ENCODE measurements around the gene SLC29A4. TPM values are rescaled to one million over a fixed set of nuclear protein-coding genes. Genes with fewer than 3 reads are reported as not detected.
"Not testable (repeated sequence)": the region's sequence is repeated elsewhere in the genome, so short reads cannot be mapped to it uniquely, and the experiment has no call there.

SLC29A4 gene
- total RNA-seq, 1 donor from 2014 or later: 7.3 TPM

GRCh38 chr7:5238500-5238899, 44.2 kb upstream of the SLC29A4 start:
- Mint-ChIP-seq H3K4me1 (peaks cover 29% of the 10 kb centered on the region), H3K27me3 (ENCODE audit: insufficient read depth, low read depth) (peaks cover 9% of the 10 kb centered on the region), H3K4me3 (no peak overlapping the region), H3K9me3 (no peaks in the 10 kb centered on the region), H3K36me3 (no peaks in the 10 kb centered on the region), H3K27ac (no peak overlapping the region)
- peaks cover 27% of the 10 kb centered on the region for H3K27me3 ChIP-seq
- H3K4me3 ChIP-seq: no peak overlapping the region
- H2AFZ ChIP-seq (replicated peaks): no peak overlapping the region
- no peak for DNase-seq (ENCODE audit: low spot score)
- H3K27ac ChIP-seq: no peak overlapping the region
- H3K79me2 ChIP-seq (ENCODE audit: low read depth): no peaks in the 10 kb centered on the region
- H3K4me2 ChIP-seq: no peak overlapping the region
- H3F3A ChIP-seq (ENCODE audit: low read depth): no peaks in the 10 kb centered on the region
- peaks cover 2% of the 10 kb centered on the region for H4K20me1 ChIP-seq (ENCODE audit: low read depth)
- no peaks in the 10 kb centered on the region for H3K36me3 ChIP-seq
- no peak overlapping the region for H3K9ac ChIP-seq
- TF ChIP-seq EZH2phosphoT487 (IDR thresholded peaks at IDR 0.05) (no peak), EZH2 (IDR thresholded peaks at IDR 0.05) (no peak)
- TF ChIP-seq, protein P1, sequence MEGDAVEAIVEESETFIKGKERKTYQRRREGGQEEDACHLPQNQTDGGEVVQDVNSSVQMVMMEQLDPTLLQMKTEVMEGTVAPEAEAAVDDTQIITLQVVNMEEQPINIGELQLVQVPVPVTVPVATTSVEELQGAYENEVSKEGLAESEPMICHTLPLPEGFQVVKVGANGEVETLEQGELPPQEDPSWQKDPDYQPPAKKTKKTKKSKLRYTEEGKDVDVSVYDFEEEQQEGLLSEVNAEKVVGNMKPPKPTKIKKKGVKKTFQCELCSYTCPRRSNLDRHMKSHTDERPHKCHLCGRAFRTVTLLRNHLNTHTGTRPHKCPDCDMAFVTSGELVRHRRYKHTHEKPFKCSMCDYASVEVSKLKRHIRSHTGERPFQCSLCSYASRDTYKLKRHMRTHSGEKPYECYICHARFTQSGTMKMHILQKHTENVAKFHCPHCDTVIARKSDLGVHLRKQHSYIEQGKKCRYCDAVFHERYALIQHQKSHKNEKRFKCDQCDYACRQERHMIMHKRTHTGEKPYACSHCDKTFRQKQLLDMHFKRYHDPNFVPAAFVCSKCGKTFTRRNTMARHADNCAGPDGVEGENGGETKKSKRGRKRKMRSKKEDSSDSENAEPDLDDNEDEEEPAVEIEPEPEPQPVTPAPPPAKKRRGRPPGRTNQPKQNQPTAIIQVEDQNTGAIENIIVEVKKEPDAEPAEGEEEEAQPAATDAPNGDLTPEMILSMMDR (IDR thresholded peaks at IDR 0.05): no peak
- no peaks in the 10 kb centered on the region for H3K9me3 ChIP-seq (ENCODE audit: low read depth)
- peaks cover under 1% of the 10 kb centered on the region for H3K4me1 ChIP-seq

DNA sequence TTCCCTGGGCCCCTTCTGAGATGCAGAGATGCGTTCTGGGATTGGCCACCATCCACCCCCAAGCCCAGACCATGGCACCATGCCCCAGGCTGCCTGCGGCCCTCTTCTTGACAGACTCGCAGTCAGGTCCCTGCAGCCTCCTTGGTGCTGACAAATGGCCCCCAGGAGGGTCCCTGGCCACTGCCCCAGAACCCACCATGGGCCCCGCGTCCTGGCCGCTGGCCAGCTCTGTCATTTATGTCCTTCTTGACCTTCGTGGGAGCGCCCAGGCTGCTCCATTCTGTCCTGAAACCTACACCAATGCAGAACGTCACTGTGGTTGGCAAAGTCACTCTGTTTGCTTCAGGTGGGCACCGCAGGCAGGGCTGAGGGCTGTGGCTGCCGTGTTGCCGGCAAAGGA, 39.5 kb upstream of the SLC29A4 start:
- Histone ChIP-seq H3K4me3 (no peak overlapping the region), H3K36me3 (no peaks in the 10 kb centered on the region), H3K79me2 (ENCODE audit: low read depth) (no peaks in the 10 kb centered on the region), H3K4me1 (no peaks in the 10 kb centered on the region), H3K27ac (no peak overlapping the region), H4K20me1 (ENCODE audit: low read depth) (no peaks in the 10 kb centered on the region), H3K9me3 (ENCODE audit: low read depth) (no peaks in the 10 kb centered on the region), H3K27me3 (peaks cover 27% of the 10 kb centered on the region), H3K4me2 (no peak overlapping the region), H3F3A (ENCODE audit: low read depth) (no peaks in the 10 kb centered on the region), H2AFZ (replicated peaks) (no peak overlapping the region), H3K9ac (no peak overlapping the region)
- no peak for DNase-seq (ENCODE audit: low spot score)
- no peak overlapping the region for H3K27ac Mint-ChIP-seq
- TF ChIP-seq EZH2phosphoT487 (IDR thresholded peaks at IDR 0.05) (no peak), EZH2 (IDR thresholded peaks at IDR 0.05) (no peak)
- TF ChIP-seq, protein P1 (IDR thresholded peaks at IDR 0.05): no peak
- H3K27me3 Mint-ChIP-seq (ENCODE audit: insufficient read depth, low read depth): peaks cover 11% of the 10 kb centered on the region
- peaks cover 23% of the 10 kb centered on the region for H3K4me1 Mint-ChIP-seq
- H3K9me3 Mint-ChIP-seq: peaks cover 2% of the 10 kb centered on the region
- no peaks in the 10 kb centered on the region for H3K36me3 Mint-ChIP-seq
- H3K4me3 Mint-ChIP-seq: no peak overlapping the region

DNA sequence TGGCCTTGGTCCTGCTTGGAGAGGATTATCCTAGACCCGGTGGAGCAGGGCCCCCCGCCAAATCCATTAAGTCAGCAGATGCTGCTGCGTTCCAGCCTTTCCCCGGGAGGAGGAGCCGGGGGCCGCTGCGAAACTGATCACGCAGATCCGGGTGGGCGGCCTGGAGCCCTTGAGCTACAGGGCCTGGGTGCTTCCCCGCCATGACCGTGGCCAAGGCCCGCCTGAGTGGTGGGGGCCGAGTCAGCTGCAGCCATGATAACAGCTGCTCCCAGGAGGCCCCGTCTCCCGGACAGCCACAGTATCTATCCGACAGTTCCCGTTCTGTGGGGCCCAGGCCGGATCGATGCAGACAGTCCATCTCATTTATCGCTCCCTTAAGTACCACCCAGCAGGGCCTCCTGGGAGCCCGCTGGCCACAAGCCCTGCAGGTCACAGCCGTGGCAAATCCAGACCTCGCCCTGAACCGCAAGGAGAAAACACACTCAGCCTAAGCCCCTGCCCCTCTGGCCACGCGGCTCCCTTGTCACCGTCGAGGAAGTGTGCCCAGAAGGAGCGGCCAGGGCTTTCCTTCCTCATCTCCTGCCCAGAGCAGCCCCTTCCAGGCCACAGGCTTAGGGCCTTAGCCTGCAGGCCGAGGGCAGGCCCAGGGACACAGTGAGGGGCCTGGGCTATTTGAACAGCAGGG, 34.4 kb upstream of the SLC29A4 start:
- H3K9me3 Mint-ChIP-seq: peaks cover 2% of the 10 kb centered on the region
- H3K36me3 Mint-ChIP-seq: no peaks in the 10 kb centered on the region
- H3K36me3 ChIP-seq: no peaks in the 10 kb centered on the region
- H3K27me3 Mint-ChIP-seq (ENCODE audit: insufficient read depth, low read depth): peaks cover 9% of the 10 kb centered on the region
- no peak overlapping the region for H3K9ac ChIP-seq
- H3K27me3 ChIP-seq: no peaks in the 10 kb centered on the region
- TF ChIP-seq EZH2 (IDR thresholded peaks at IDR 0.05) (no peak), EZH2phosphoT487 (IDR thresholded peaks at IDR 0.05) (no peak)
- TF ChIP-seq, protein P1 (IDR thresholded peaks at IDR 0.05): no peak
- H3K79me2 ChIP-seq (ENCODE audit: low read depth): no peaks in the 10 kb centered on the region
- H3K4me3 Mint-ChIP-seq: no peak overlapping the region
- H3K9me3 ChIP-seq (ENCODE audit: low read depth): no peaks in the 10 kb centered on the region
- H4K20me1 ChIP-seq (ENCODE audit: low read depth): no peaks in the 10 kb centered on the region
- H3K4me1 Mint-ChIP-seq: peaks cover 24% of the 10 kb centered on the region
- H3K4me1 ChIP-seq: no peaks in the 10 kb centered on the region
- H3K27ac Mint-ChIP-seq: peak overlapping the region; percentile 76
- no peak overlapping the region for H2AFZ ChIP-seq (replicated peaks)
- DNase-seq (ENCODE audit: low spot score): no peak
- no peak overlapping the region for H3K27ac ChIP-seq
- H3K4me2 ChIP-seq: no peak overlapping the region
- no peak overlapping the region for H3K4me3 ChIP-seq
- H3F3A ChIP-seq (ENCODE audit: low read depth): no peaks in the 10 kb centered on the region

GRCh38 chr7:5250787-5251186, 32.0 kb upstream of the SLC29A4 start:
- not testable (repeated sequence) for H3K9me3 ChIP-seq (ENCODE audit: low read depth); H3K9ac ChIP-seq; H3K4me3 Mint-ChIP-seq; H4K20me1 ChIP-seq (ENCODE audit: low read depth); H3K4me3 ChIP-seq; H3F3A ChIP-seq (ENCODE audit: low read depth); H3K36me3 ChIP-seq; H3K36me3 Mint-ChIP-seq; H2AFZ ChIP-seq (replicated peaks); H3K27ac Mint-ChIP-seq; H3K4me2 ChIP-seq; H3K79me2 ChIP-seq (ENCODE audit: low read depth); H3K4me1 ChIP-seq; H3K9me3 Mint-ChIP-seq; H3K27ac ChIP-seq; DNase-seq (ENCODE audit: low spot score); H3K27me3 ChIP-seq
- peaks cover 11% of the 10 kb centered on the region for H3K27me3 Mint-ChIP-seq (ENCODE audit: insufficient read depth, low read depth)
- peaks cover 26% of the 10 kb centered on the region for H3K4me1 Mint-ChIP-seq

DNA sequence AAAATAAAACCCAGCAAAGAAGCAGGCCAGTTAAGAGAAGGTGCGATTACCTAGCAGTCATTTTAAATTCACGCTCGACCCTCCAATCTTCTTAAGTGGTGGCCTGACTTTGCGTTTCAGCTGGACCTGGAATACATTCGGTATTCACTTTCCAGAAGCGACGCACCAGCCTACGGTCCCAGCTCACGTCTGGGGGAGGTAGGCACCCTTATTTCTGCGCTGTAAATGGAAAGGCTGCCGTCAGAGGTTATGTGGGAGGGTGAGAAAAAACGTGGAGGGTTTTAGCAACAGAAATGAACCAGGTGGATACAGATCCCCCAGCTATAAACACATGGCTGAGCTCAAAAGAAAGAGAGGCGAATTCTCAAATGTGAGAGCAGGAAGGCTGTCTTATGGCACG, 29.2 kb upstream of the SLC29A4 start:
- not testable (repeated sequence) for H3K27ac ChIP-seq; H3K9me3 Mint-ChIP-seq; DNase-seq (ENCODE audit: low spot score); H3K36me3 Mint-ChIP-seq; H3K9ac ChIP-seq; H3K27me3 Mint-ChIP-seq (ENCODE audit: insufficient read depth, low read depth); H3K9me3 ChIP-seq (ENCODE audit: low read depth); H4K20me1 ChIP-seq (ENCODE audit: low read depth); H3K27me3 ChIP-seq; H3K4me3 Mint-ChIP-seq; H3K36me3 ChIP-seq; H3K27ac Mint-ChIP-seq; H3K4me1 ChIP-seq; H3K79me2 ChIP-seq (ENCODE audit: low read depth); H3K4me2 ChIP-seq; H2AFZ ChIP-seq (replicated peaks); H3K4me3 ChIP-seq; H3F3A ChIP-seq (ENCODE audit: low read depth)
- peaks cover 18% of the 10 kb centered on the region for H3K4me1 Mint-ChIP-seq

GRCh38 chr7:5254371-5254770, 28.4 kb upstream of the SLC29A4 start:
- H3K4me3 Mint-ChIP-seq; H3K9me3 ChIP-seq (ENCODE audit: low read depth); DNase-seq (ENCODE audit: low spot score); H3K79me2 ChIP-seq (ENCODE audit: low read depth); H4K20me1 ChIP-seq (ENCODE audit: low read depth); H3K36me3 ChIP-seq; H3K27me3 Mint-ChIP-seq (ENCODE audit: insufficient read depth, low read depth); H2AFZ ChIP-seq (replicated peaks); H3K36me3 Mint-ChIP-seq; H3K9me3 Mint-ChIP-seq; H3K4me2 ChIP-seq; H3K27me3 ChIP-seq; H3F3A ChIP-seq (ENCODE audit: low read depth); H3K4me1 ChIP-seq; H3K27ac Mint-ChIP-seq; H3K27ac ChIP-seq; H3K4me3 ChIP-seq; H3K9ac ChIP-seq: not testable (repeated sequence)
- H3K4me1 Mint-ChIP-seq: peaks cover 16% of the 10 kb centered on the region

Measured in neural progenitor cell (in vitro differentiated cells).